ENCODE data around the gene TNFRSF1B.

DNA sequence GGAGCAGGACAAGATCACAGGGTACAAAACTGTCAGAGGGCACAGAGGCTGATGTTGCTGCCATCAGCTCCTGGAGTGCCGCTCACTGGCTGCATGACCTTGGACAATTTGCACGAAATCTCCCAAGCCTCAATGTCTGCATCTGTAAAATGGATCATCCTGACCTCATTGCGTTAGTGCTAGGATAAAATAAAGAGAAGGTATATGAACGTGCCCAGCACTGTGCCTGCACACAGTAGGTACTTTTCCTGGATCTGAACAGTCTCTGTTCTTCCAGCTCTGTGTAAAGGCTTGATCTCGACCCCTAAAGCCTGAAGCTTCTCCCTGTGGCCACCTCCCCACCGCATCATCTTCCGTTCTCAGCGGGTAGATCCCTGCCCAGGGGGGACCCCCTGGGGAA is 12.9 kb downstream of the TNFRSF1B start:
- TF ChIP-seq POLR2AphosphoS5 (IDR thresholded peaks at IDR 0.05; ENCODE audit: low read depth, low read length): no peak
- no peak for TF ChIP-seq SP2 (IDR thresholded peaks at IDR 0.05; ENCODE audit: low read length)
- TF ChIP-seq, protein P1, sequence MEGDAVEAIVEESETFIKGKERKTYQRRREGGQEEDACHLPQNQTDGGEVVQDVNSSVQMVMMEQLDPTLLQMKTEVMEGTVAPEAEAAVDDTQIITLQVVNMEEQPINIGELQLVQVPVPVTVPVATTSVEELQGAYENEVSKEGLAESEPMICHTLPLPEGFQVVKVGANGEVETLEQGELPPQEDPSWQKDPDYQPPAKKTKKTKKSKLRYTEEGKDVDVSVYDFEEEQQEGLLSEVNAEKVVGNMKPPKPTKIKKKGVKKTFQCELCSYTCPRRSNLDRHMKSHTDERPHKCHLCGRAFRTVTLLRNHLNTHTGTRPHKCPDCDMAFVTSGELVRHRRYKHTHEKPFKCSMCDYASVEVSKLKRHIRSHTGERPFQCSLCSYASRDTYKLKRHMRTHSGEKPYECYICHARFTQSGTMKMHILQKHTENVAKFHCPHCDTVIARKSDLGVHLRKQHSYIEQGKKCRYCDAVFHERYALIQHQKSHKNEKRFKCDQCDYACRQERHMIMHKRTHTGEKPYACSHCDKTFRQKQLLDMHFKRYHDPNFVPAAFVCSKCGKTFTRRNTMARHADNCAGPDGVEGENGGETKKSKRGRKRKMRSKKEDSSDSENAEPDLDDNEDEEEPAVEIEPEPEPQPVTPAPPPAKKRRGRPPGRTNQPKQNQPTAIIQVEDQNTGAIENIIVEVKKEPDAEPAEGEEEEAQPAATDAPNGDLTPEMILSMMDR (IDR thresholded peaks at IDR 0.05; ENCODE audit: control extremely low read depth in 1 of 3, insufficient read depth in 1 of 3, low read depth in 1 of 3, low read length in 3 of 3): no peak
- TF ChIP-seq CHD1 (IDR thresholded peaks at IDR 0.05; ENCODE audit: low read depth, low read length): no peak
- no peak for TF ChIP-seq MAFK (IDR thresholded peaks at IDR 0.05; ENCODE audit: low read depth, low read length)
- TF ChIP-seq SIN3A (conservative IDR thresholded peaks at IDR 0.05 in 1 of 2, IDR thresholded peaks at IDR 0.05 in 1 of 2; ENCODE audit: low read depth in 1 of 2, low read length in 2 of 2): no peak
- no peak for TF ChIP-seq EZH2 (IDR thresholded peaks at IDR 0.05; ENCODE audit: low read depth, low read length, severe bottlenecking)
- TF ChIP-seq, protein P2, sequence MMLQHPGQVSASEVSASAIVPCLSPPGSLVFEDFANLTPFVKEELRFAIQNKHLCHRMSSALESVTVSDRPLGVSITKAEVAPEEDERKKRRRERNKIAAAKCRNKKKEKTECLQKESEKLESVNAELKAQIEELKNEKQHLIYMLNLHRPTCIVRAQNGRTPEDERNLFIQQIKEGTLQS (IDR thresholded peaks at IDR 0.05; ENCODE audit: insufficient read depth, low read depth, low read length): no peak
- TF ChIP-seq GTF2F1 (IDR thresholded peaks at IDR 0.05; ENCODE audit: borderline replicate concordance, low read depth, low read length): no peak
- TF ChIP-seq POLR2A (IDR thresholded peaks at IDR 0.05; ENCODE audit: control extremely low read depth in 1 of 2, low read depth in 2 of 2, low read length in 2 of 2): no peak

All from H1 (cell line).